Activated CD4-positive, alpha-beta T cell treated with anti-CD3 and anti-CD28 coated beads, Interleukin-2, Interleukin-4, amounts not matched to agents 100 ng/mL and 50 ng/mL, durations not matched to agents 16 hours and 8 hours (primary cell): Measurements from ENCODE around the gene ENTR1.
A peak's percentile ranks its signal among the peaks of the same experiment; 100 is the strongest.
"Not testable (repeated sequence)": the region's sequence is repeated elsewhere in the genome, so short reads cannot be mapped to it uniquely, and the experiment has no call there.

Experiments used
- DNase-seq: peaks from one replicate; pipeline ENCODE4 v3.0.0-alpha.2; 2020; ENCODE audit warnings: low spot score

Gene ENTR1

GRCh38 chr9:136438548-136439480 is 28.4 kb upstream of the ENTR1 start:
- DNase-seq = peak; percentile 58

- no peak for DNase-seq
Measured at GRCh38 chr9:136437839-136438547, 27.6 kb upstream of the ENTR1 start.

- no peak for DNase-seq
Measured at GRCh38 chr9:136437430-136437829, 27.0 kb upstream of the ENTR1 start.

GRCh38 chr9:136436055-136436634 is 25.7 kb upstream of the ENTR1 start:
- DNase-seq = no peak

GRCh38 chr9:136434580-136435169 is 24.3 kb upstream of the ENTR1 start:
- DNase-seq = no peak

- DNase-seq = no peak
Measured at GRCh38 chr9:136433849-136434579, 23.6 kb upstream of the ENTR1 start.

GRCh38 chr9:136433043-136433715 is 22.8 kb upstream of the ENTR1 start:
- DNase-seq = no peak

GRCh38 chr9:136432591-136432990 is 22.2 kb upstream of the ENTR1 start:
- DNase-seq = no peak

- no peak for DNase-seq
Measured at GRCh38 chr9:136431782-136432350, 21.5 kb upstream of the ENTR1 start.

GRCh38 chr9:136430588-136431234 is 20.3 kb upstream of the ENTR1 start:
- no peak for DNase-seq

GRCh38 chr9:136429683-136430491 is 19.5 kb upstream of the ENTR1 start:
- no peak for DNase-seq

- DNase-seq = no peak
Measured at GRCh38 chr9:136429075-136429628, 18.7 kb upstream of the ENTR1 start.

GRCh38 chr9:136426787-136427186 is 16.4 kb upstream of the ENTR1 start:
- DNase-seq = no peak

GRCh38 chr9:136425367-136425766 is 15.0 kb upstream of the ENTR1 start:
- DNase-seq = not testable (repeated sequence)

GRCh38 chr9:136424750-136425362 is 14.4 kb upstream of the ENTR1 start:
- no peak for DNase-seq

GRCh38 chr9:136423432-136424146 is 13.2 kb upstream of the ENTR1 start:
- no peak for DNase-seq

GRCh38 chr9:136422876-136423275 is 12.5 kb upstream of the ENTR1 start:
- no peak for DNase-seq

GRCh38 chr9:136421791-136422190 is 11.4 kb upstream of the ENTR1 start:
- no peak for DNase-seq
